HEK293 (cell line): ENCODE results near the gene FMN1.

Experiments
- CTCF ChIA-PET: fragments of 350-600 bp; formaldehyde crosslinking; extraction: SDS; loops from one replicate; lab custom pipeline; 2021; ENCODE audit warnings: antibody characterized with exemption; lab: Yijun Ruan, JAX
- POLR2A ChIA-PET: fragments of 300-600 bp; formaldehyde crosslinking; extraction: SDS; loops from one replicate; lab custom pipeline; 2020; ENCODE audit warnings: antibody characterized with exemption, inconsistent platforms; lab: Yijun Ruan, JAX
- H3K27ac ChIP-seq: fragments of 200-500 bp; sonication (Bioruptor generic); 2 replicates; pipeline ENCODE4 v1.5.1; 2014; ENCODE audit warnings: low read depth, low read length, control low read depth, inconsistent platforms; ENCODE audit errors: extremely low read depth
- H3K36me3 ChIP-seq, 2 experiments: fragments of 200-500 bp in 1 of 2; sonication (Bioruptor generic) in 1 of 2; 1 replicate in 1 of 2; 2 replicates in 1 of 2; pipeline ENCODE4 v1.5.1; 2014 to 2017; ENCODE audit warnings: inconsistent platforms in 2 of 2, low read length in 2 of 2; ENCODE audit not compliant: control insufficient read depth in 2 of 2, insufficient read depth in 1 of 2
- H3K4me1 ChIP-seq: fragments of 200-500 bp; sonication (Bioruptor generic); 2 replicates; pipeline ENCODE4 v1.5.1; 2014; ENCODE audit warnings: mild to moderate bottlenecking, low read length, inconsistent platforms; ENCODE audit not compliant: control insufficient read depth, insufficient read depth
- H3K4me3 ChIP-seq: 2 replicates; pipeline ENCODE4 v1.5.1; 2011; ENCODE audit warnings: low read depth, mild to moderate bottlenecking, control low read depth, low read length, moderate library complexity
- H3K9me3 ChIP-seq: fragments of 200-500 bp; sonication (Bioruptor generic); 2 replicates; pipeline ENCODE4 v1.5.1; 2014; ENCODE audit warnings: low read depth, low read length, inconsistent platforms; ENCODE audit not compliant: control insufficient read depth, insufficient read depth
- HOXA7 ChIP-seq: sonication (generic); formaldehyde crosslinking; IDR thresholded peaks from 2 replicates; pipeline ENCODE4 v1.8.1; 2022; ENCODE audit warnings: missing genetic modification reagents, borderline replicate concordance
- INSM2 ChIP-seq: fragments of 450-650 bp; formaldehyde crosslinking; IDR thresholded peaks from 2 replicates; pipeline ENCODE4 v1.5.1; 2016; ENCODE audit warnings: missing biosample characterization, missing genetic modification characterization
- OSR2 ChIP-seq: fragments of 450-650 bp; formaldehyde crosslinking; IDR thresholded peaks from 2 replicates; pipeline ENCODE4 v1.5.1; 2016; ENCODE audit warnings: missing biosample characterization, missing genetic modification characterization
- PRDM2 ChIP-seq: fragments of 450-650 bp; formaldehyde crosslinking; IDR thresholded peaks from 2 replicates; pipeline ENCODE4 v1.5.1; 2016; ENCODE audit warnings: missing biosample characterization, missing genetic modification characterization, borderline replicate concordance
- YY2 ChIP-seq: fragments of 450-650 bp; formaldehyde crosslinking; IDR thresholded peaks from 2 replicates; pipeline ENCODE4 v1.5.1; 2016; ENCODE audit warnings: missing biosample characterization, missing genetic modification characterization
- ZBTB26 ChIP-seq: fragments of 450-650 bp; formaldehyde crosslinking; optimal IDR thresholded peaks from 2 replicates; pipeline ENCODE3; 2016; ENCODE audit warnings: missing biosample characterization, mild to moderate bottlenecking, missing genetic modification characterization
- ZBTB44 ChIP-seq: fragments of 450-650 bp; IDR thresholded peaks from 2 replicates; pipeline ENCODE4 v1.5.1; 2018; ENCODE audit warnings: missing biosample characterization, mild to moderate bottlenecking, missing genetic modification characterization
- ZEB2 ChIP-seq: fragments of 450-650 bp; formaldehyde crosslinking; IDR thresholded peaks from 2 replicates; pipeline ENCODE4 v1.5.1; 2016; ENCODE audit warnings: missing biosample characterization, missing genetic modification characterization
- ZNF140 ChIP-seq: fragments of 450-650 bp; formaldehyde crosslinking; IDR thresholded peaks from 2 replicates; pipeline ENCODE4 v1.5.1; 2016; ENCODE audit warnings: missing biosample characterization, missing genetic modification characterization
- ZNF16 ChIP-seq: fragments of 450-650 bp; formaldehyde crosslinking; IDR thresholded peaks from 2 replicates; pipeline ENCODE4 v1.5.1; 2016; ENCODE audit warnings: low read depth, missing biosample characterization, missing genetic modification characterization
- ZNF223 ChIP-seq: fragments of 450-650 bp; formaldehyde crosslinking; IDR thresholded peaks from 2 replicates; pipeline ENCODE4 v1.5.1; 2016; ENCODE audit warnings: missing biosample characterization, missing genetic modification characterization
- ZNF473 ChIP-seq: fragments of 450-650 bp; formaldehyde crosslinking; IDR thresholded peaks from 2 replicates; pipeline ENCODE4 v1.5.1; 2017; ENCODE audit warnings: missing biosample characterization, missing genetic modification characterization
- ZNF580 ChIP-seq: fragments of 450-650 bp; formaldehyde crosslinking; IDR thresholded peaks from 2 replicates; pipeline ENCODE4 v1.5.1; 2016; ENCODE audit warnings: missing biosample characterization, missing genetic modification characterization
- ZNF585B ChIP-seq: fragments of 450-650 bp; formaldehyde crosslinking; IDR thresholded peaks from 2 replicates; pipeline ENCODE4 v1.5.1; 2016; ENCODE audit warnings: missing biosample characterization, missing genetic modification characterization
- ZNF792 ChIP-seq: fragments of 450-650 bp; formaldehyde crosslinking; IDR thresholded peaks from 2 replicates; pipeline ENCODE4 v1.5.1; 2016; ENCODE audit warnings: missing biosample characterization, missing genetic modification characterization
- ZNF837 ChIP-seq: fragments of 450-650 bp; formaldehyde crosslinking; IDR thresholded peaks from 2 replicates; pipeline ENCODE4 v1.5.1; 2016; ENCODE audit warnings: missing biosample characterization, missing genetic modification characterization

Gene FMN1

GRCh38 chr15:33089165-33089877 lies 105.2 kb downstream of the FMN1 start:
- Histone ChIP-seq H3K36me3 (no peaks in the 10 kb centered on the region), H3K27ac (no peak overlapping the region), H3K4me1 (peaks cover 20% of the 10 kb centered on the region), H3K4me3 (no peak overlapping the region), H3K9me3 (no peaks in the 10 kb centered on the region)
- TF ChIP-seq ZNF580 (tag by site-specific recombination), result no peak
- TF ChIP-seq ZBTB26 (tag by site-specific recombination), result no peak
- no peak for TF ChIP-seq ZEB2
- TF ChIP-seq ZNF140 (tag by site-specific recombination), result no peak
- no peak for TF ChIP-seq ZBTB44 (tag by site-specific recombination)
- TF ChIP-seq HOXA7, result no peak
- no peak for TF ChIP-seq ZNF223
- no peak for TF ChIP-seq ZNF585B (tag by site-specific recombination)
- TF ChIP-seq ZNF792 (tag by site-specific recombination), result no peak
- no peak for TF ChIP-seq ZNF473 (tag by site-specific recombination)
- TF ChIP-seq ZNF837 (tag by site-specific recombination), result no peak
- no peak for TF ChIP-seq YY2
- TF ChIP-seq INSM2, result no peak
- TF ChIP-seq OSR2 (tag by site-specific recombination), result no peak
- TF ChIP-seq ZNF16 (tag by site-specific recombination), result no peak
- TF ChIP-seq PRDM2 (tag by site-specific recombination), result no peak
- CTCF ChIA-PET, result interaction anchor here (13.3 kb wide), 1 partner anchor 44 kb away, joined by 185 read pairs; no protein-coding TSS in a partner anchor
- POLR2A ChIA-PET, result no interaction called here
